Measurements from ENCODE around the gene SPRED3.
"Not testable (repeated sequence)": the region's sequence is repeated elsewhere in the genome, so short reads cannot be mapped to it uniquely, and the experiment has no call there.

The SPRED3 gene

DNA sequence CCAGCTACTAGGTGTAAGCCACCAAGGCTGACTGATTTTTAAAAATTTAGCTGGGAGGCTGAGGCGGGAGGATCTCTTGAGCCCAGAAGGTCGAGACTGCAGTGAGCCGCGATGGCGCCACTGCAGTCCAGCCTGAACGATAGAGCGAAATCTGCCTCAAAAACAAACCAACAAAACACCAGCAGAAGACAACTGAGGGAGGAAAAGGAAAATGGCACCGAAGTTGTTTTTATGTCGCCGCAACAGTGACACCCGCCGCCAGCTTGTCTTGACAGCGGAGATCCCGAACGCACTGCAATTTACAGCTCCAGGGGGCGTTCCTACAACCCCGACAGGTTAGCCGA lies 14.1 kb downstream of the SPRED3 start:
- Histone ChIP-seq H3K9me3 (ENCODE audit: insufficient read depth, low read length) (no peaks in the 10 kb centered on the region), H3K27me3 (ENCODE audit: insufficient read depth, insufficient read length) (peaks cover 19% of the 10 kb centered on the region), H3K4me1 (ENCODE audit: insufficient read depth, insufficient read length) (no peaks in the 10 kb centered on the region), H3K36me3 (ENCODE audit: insufficient read depth, insufficient read length, low read length) (peaks cover 12% of the 10 kb centered on the region), H3K9ac (ENCODE audit: insufficient read length, low read depth) (peak overlapping the region; percentile 42), H3K4me3 (ENCODE audit: insufficient read length, low read depth) (no peak overlapping the region)
- TF ChIP-seq YY1 (IDR thresholded peaks at IDR 0.05; ENCODE audit: insufficient read depth, insufficient read length) = no peak
- DNase-seq (ENCODE audit: low read depth, low spot score) = no peak

DNA sequence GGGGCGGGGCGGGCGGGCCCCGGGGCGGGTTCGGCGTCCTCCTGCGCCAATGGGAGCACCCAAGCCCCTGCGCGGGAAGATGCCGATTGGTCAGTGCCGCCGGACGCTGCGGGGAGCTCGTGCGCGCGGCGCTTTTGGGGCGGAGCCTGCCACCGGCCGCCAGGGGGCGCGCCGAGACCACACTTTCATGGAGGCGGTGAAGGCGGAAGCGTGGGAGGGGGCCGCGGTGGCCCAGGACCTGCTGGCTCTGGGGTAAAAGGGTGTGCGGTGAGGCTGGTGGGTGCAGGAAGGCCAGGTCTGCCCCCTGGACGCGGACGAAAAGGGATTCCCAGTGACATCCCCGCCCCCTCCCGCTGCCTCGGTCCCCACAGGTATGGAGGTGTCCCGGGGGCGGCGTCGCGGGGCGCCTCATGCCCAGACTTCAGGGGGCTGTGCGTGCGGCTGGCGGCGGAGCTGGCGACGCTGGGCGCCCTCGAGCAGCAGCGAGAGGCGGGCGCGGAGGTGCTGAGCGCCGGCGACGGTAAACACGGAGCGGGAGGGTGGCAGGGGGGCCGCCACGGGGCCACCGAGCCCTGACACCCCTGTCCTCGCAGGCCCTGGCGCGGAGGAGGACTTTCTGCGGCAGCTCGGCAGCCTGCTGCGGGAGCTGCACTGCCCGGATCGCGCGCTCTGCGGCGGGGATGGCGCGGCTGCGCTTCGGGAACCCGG lies 14.6 kb downstream of the SPRED3 start, which contains the start of gene FAM98C:
Gene FAM98C, plus strand, starts transcription at position 127 of the 708 bp plus-strand sequence. Its CDS starts 61 bp downstream, at position 188.
- Histone ChIP-seq H3K9me3 (ENCODE audit: insufficient read depth, low read length) (no peaks in the 10 kb centered on the region), H3K36me3 (ENCODE audit: insufficient read depth, insufficient read length, low read length) (peaks cover 12% of the 10 kb centered on the region), H3K4me3 (ENCODE audit: insufficient read length, low read depth) (peak within 1 kb of the TSS; percentile 63), H3K4me1 (ENCODE audit: insufficient read depth, insufficient read length) (no peaks in the 10 kb centered on the region), H3K27me3 (ENCODE audit: insufficient read depth, insufficient read length) (peaks cover 19% of the 10 kb centered on the region), H3K9ac (ENCODE audit: insufficient read length, low read depth) (peak within 1 kb of the TSS; percentile 89)
- TF ChIP-seq YY1 (IDR thresholded peaks at IDR 0.05; ENCODE audit: insufficient read depth, insufficient read length) (no peak), ZNF274 (IDR thresholded peaks at IDR 0.05; ENCODE audit: low read depth, low read length) (no peak), SUZ12 (IDR thresholded peaks at IDR 0.05; ENCODE audit: extremely low read depth, insufficient read depth, insufficient read length) (no peak)
- DNase-seq (ENCODE audit: low read depth, low spot score) = peak; percentile 92

DNA sequence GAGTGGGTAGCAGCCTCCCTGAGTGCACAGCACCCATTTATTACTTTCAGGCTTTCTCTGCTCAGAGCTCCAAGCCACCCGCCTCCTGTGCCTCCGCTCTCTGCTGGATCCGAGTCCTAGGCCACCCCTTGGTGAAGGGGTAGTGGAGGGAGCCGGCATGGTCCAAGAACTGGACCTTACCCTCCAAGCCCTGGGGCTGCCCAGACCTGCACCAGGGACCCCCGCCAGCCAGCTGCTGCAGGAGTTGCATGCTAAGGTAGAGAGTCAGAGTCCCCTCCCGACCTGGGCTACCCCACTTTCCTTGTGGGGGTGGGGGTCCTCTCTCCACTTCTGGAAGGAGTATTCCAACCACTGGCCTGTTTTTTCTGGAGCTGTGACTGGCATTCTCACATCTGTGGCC lies 16.4 kb downstream of the SPRED3 start:
- Histone ChIP-seq H3K27me3 (ENCODE audit: insufficient read depth, insufficient read length) (peaks cover 19% of the 10 kb centered on the region), H3K36me3 (ENCODE audit: insufficient read depth, insufficient read length, low read length) (peaks cover 12% of the 10 kb centered on the region), H3K9me3 (ENCODE audit: insufficient read depth, low read length) (no peaks in the 10 kb centered on the region), H3K9ac (ENCODE audit: insufficient read length, low read depth) (no peak overlapping the region), H3K4me3 (ENCODE audit: insufficient read length, low read depth) (no peak overlapping the region), H3K4me1 (ENCODE audit: insufficient read depth, insufficient read length) (no peaks in the 10 kb centered on the region)
- TF ChIP-seq SUZ12 (IDR thresholded peaks at IDR 0.05; ENCODE audit: extremely low read depth, insufficient read depth, insufficient read length) (no peak), YY1 (IDR thresholded peaks at IDR 0.05; ENCODE audit: insufficient read depth, insufficient read length) (no peak)
- DNase-seq (ENCODE audit: low read depth, low spot score) = no peak

- H3K9ac ChIP-seq (ENCODE audit: insufficient read length, low read depth) = no peak overlapping the region
- no peak for TF ChIP-seq ZNF274 (IDR thresholded peaks at IDR 0.05; ENCODE audit: low read depth, low read length)
- no peak for TF ChIP-seq YY1 (IDR thresholded peaks at IDR 0.05; ENCODE audit: insufficient read depth, insufficient read length)
- TF ChIP-seq SUZ12 (IDR thresholded peaks at IDR 0.05; ENCODE audit: extremely low read depth, insufficient read depth, insufficient read length) = no peak
- peaks cover 17% of the 10 kb centered on the region for H3K27me3 ChIP-seq (ENCODE audit: insufficient read depth, insufficient read length)
- H3K4me3 ChIP-seq (ENCODE audit: insufficient read length, low read depth) = no peak overlapping the region
- H3K36me3 ChIP-seq (ENCODE audit: insufficient read depth, insufficient read length, low read length) = peaks cover 12% of the 10 kb centered on the region
- no peaks in the 10 kb centered on the region for H3K4me1 ChIP-seq (ENCODE audit: insufficient read depth, insufficient read length)
- DNase-seq (ENCODE audit: low read depth, low spot score) = no peak
- H3K9me3 ChIP-seq (ENCODE audit: insufficient read depth, low read length) = no peaks in the 10 kb centered on the region
These were observed 16.8 kb downstream of the SPRED3 start for GRCh38 chr19:38405276-38405675.

DNA sequence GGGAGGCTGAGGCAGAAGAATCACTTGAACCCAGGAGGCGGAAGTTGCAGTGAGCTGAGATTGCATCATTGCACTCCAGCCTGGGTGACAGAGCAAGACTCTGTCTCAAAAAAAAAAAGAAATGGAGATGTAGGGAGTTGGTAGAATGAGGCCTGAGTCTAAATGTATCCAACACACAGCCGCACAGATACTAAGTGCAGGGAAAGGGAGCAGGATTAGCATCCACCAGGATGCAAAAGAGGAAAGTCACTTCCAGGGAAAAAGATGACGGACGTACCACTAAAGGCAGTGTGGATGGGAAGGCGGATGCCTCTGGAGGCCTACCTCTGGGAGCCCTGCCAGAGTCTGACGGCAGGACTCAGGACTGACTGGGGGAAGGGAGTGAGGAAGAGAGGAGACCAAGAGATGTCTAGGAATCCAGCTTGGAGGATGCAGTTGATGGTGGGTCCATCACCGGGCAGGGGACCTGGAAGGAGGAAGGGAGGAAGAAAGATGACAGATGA lies 21.2 kb downstream of the SPRED3 start:
- H3K9me3 ChIP-seq (ENCODE audit: insufficient read depth, low read length) = no peaks in the 10 kb centered on the region
- no peaks in the 10 kb centered on the region for H3K4me1 ChIP-seq (ENCODE audit: insufficient read depth, insufficient read length)
- TF ChIP-seq SUZ12 (IDR thresholded peaks at IDR 0.05; ENCODE audit: extremely low read depth, insufficient read depth, insufficient read length) (no peak), ZNF274 (IDR thresholded peaks at IDR 0.05; ENCODE audit: low read depth, low read length) (no peak), YY1 (IDR thresholded peaks at IDR 0.05; ENCODE audit: insufficient read depth, insufficient read length) (no peak)
- peaks cover 12% of the 10 kb centered on the region for H3K36me3 ChIP-seq (ENCODE audit: insufficient read depth, insufficient read length, low read length)
- no peaks in the 10 kb centered on the region for H3K27me3 ChIP-seq (ENCODE audit: insufficient read depth, insufficient read length)
- DNase-seq (ENCODE audit: low read depth, low spot score) = no peak
- H3K4me3 ChIP-seq (ENCODE audit: insufficient read length, low read depth) = no peak overlapping the region
- no peak overlapping the region for H3K9ac ChIP-seq (ENCODE audit: insufficient read length, low read depth)

DNA sequence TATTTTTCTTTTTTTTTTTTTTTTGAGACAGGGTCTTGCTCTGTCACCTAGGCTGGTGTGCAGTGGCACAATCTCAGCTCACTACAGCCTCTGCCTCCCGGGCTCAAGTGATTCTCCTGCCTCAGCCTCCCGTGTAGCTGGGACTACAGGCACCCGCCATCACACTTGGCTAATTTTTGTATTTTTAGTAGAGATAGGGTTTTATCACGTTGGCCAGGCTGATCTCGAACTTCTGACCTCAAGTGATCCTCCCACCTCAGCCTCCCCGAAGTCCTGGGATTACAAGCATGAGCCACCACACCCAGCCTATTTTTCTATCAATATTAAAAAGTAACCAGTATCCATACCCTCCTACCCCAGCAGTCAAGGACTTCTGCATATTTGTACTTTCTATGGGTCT lies 21.9 kb downstream of the SPRED3 start:
- H3K36me3 ChIP-seq (ENCODE audit: insufficient read depth, insufficient read length, low read length); H3K9ac ChIP-seq (ENCODE audit: insufficient read length, low read depth); H3K4me3 ChIP-seq (ENCODE audit: insufficient read length, low read depth); H3K9me3 ChIP-seq (ENCODE audit: insufficient read depth, low read length); DNase-seq (ENCODE audit: low read depth, low spot score); H3K4me1 ChIP-seq (ENCODE audit: insufficient read depth, insufficient read length); H3K27me3 ChIP-seq (ENCODE audit: insufficient read depth, insufficient read length): not testable (repeated sequence)

- no peak for TF ChIP-seq YY1 (IDR thresholded peaks at IDR 0.05; ENCODE audit: insufficient read depth, insufficient read length)
- H3K36me3 ChIP-seq (ENCODE audit: insufficient read depth, insufficient read length, low read length) = peaks cover 5% of the 10 kb centered on the region
- no peak overlapping the region for H3K4me3 ChIP-seq (ENCODE audit: insufficient read length, low read depth)
- no peak overlapping the region for H3K9ac ChIP-seq (ENCODE audit: insufficient read length, low read depth)
- H3K9me3 ChIP-seq (ENCODE audit: insufficient read depth, low read length) = no peaks in the 10 kb centered on the region
- no peak for DNase-seq (ENCODE audit: low read depth, low spot score)
- H3K27me3 ChIP-seq (ENCODE audit: insufficient read depth, insufficient read length) = no peaks in the 10 kb centered on the region
- no peaks in the 10 kb centered on the region for H3K4me1 ChIP-seq (ENCODE audit: insufficient read depth, insufficient read length)
These were observed 22.7 kb downstream of the SPRED3 start for GRCh38 chr19:38411041-38411712.

DNA sequence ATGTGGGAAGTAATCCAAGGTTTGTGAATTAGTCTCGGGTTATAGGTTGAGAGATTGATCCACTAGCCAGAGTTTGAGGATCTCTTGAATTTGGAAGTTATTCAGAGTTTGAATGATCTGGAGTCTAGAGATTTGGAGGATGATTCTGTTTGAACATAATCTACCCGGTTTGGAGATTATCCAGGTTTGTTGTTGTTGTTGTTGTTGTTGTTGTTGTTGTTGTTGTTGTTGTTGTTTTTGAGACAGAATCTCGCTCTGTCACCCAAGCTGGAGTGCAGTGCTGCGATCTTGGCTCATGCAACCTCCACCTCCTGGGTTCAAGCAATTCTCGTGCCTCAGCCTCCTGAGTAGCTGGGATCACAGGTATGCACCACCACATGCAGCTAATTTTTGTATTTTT lies 23.4 kb downstream of the SPRED3 start:
- H3K9me3 ChIP-seq (ENCODE audit: insufficient read depth, low read length); H3K9ac ChIP-seq (ENCODE audit: insufficient read length, low read depth); H3K27me3 ChIP-seq (ENCODE audit: insufficient read depth, insufficient read length); H3K4me3 ChIP-seq (ENCODE audit: insufficient read length, low read depth); H3K4me1 ChIP-seq (ENCODE audit: insufficient read depth, insufficient read length); H3K36me3 ChIP-seq (ENCODE audit: insufficient read depth, insufficient read length, low read length); DNase-seq (ENCODE audit: low read depth, low spot score): not testable (repeated sequence)

All from NT2/D1 (cell line).